Activated T-helper 2 cell treated with anti-CD3 and anti-CD28 coated beads, Interferon-gamma antibody, Interleukin-2, Interleukin-4, amounts not matched to agents 10 μg/mL and 5 μg/mL and 100 μg/mL, durations not matched to agents 14 hours and 24 hours and 36 hours (primary cell): ENCODE results near the gene KRT72. TPM values are rescaled to one million over a fixed set of nuclear protein-coding genes. Genes with fewer than 3 reads are reported as not detected.

Experiments
- DNase-seq: peaks from one replicate; pipeline ENCODE4 v3.0.0; 2021; ENCODE audit warnings: low spot score
- H3K27ac Mint-ChIP-seq: one replicate; pipeline ENCODE4 v1.8.0; 2021; ENCODE audit warnings: mixed read lengths
- H3K27me3 Mint-ChIP-seq: one replicate; pipeline ENCODE4 v1.8.0; 2021; ENCODE audit warnings: low read depth, mixed read lengths
- H3K36me3 Mint-ChIP-seq: one replicate; pipeline ENCODE4 v1.8.0; 2021; ENCODE audit warnings: low read depth, mixed read lengths
- H3K4me1 Mint-ChIP-seq: one replicate; pipeline ENCODE4 v1.8.0; 2021; ENCODE audit warnings: low read depth, mixed read lengths
- H3K4me3 Mint-ChIP-seq: one replicate; pipeline ENCODE4 v1.8.0; 2021; ENCODE audit warnings: low read depth, mild to moderate bottlenecking, moderate library complexity, mixed read lengths
- H3K9me3 Mint-ChIP-seq: one replicate; pipeline ENCODE4 v1.8.0; 2021; ENCODE audit warnings: mixed read lengths
- intact Hi-C: fragments of 100-400 bp; cut with micrococcal nuclease; formaldehyde crosslinking; loops from one replicate; pipeline ENCODE4 v1.15.1; 2023
- total RNA-seq: library from RNA; stranded (reverse); gene quantifications from 2 replicates; pipeline ENCODE4 v1.2.3, GENCODE V29; 2022

The KRT72 gene
- total RNA-seq, 1 donor from 2014 or later = not detected

DNA sequence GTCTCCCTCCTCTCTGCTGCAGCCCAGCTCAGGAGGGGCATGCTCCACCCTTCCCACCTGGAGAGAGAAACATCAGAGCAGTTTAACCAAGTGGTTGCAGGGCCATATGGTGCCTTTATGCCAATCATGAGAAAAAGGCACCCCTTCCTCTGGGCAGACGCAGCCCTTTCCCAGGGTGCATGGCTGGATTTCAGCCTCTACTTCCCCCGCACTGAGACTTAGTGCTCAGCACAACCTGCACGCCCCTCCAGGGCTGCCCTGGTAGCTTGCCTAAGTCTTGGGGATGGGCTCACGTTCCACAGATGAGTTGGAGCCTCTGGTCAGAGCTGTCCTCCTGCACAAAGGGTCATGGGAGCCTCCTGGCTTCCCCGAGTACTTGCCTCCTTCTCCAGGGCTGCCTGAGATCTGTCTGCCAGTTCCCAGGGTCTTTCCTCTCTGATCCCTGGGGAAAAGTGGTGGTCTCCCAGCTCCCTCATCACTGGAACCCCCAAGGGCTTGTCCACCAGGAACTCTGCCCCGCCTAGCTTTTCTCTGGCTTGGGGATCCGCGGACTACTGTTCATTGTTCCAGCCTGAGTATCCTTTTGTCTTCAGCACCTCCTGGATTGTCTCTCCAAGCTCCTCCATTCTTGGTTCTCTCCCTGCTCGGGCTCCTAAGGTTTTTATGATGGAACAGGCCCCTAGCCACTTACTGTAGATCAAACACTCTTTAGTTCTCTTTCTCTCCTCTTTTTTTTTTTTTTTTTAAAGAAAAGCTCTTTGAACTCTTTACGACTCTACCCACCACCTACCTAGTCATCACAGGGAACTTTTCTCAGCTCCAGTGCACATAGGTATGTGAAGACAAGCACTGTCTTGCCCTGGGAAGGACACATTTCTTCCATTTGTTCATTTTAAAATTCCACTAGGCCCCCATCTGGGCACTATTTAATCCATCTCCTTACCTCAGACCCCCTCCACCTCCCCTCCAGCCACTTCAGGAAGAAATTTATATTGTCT is 21.5 kb downstream of the KRT72 start:
- no peak overlapping the region for H3K4me3 Mint-ChIP-seq
- H3K36me3 Mint-ChIP-seq = no peaks in the 10 kb centered on the region
- intact Hi-C loops = loop anchor here (10.0 kb wide), 1 partner anchor 425 kb away; no protein-coding TSS in a partner anchor
- H3K4me1 Mint-ChIP-seq = peaks cover 9% of the 10 kb centered on the region
- DNase-seq = no peak
- H3K9me3 Mint-ChIP-seq = no peaks in the 10 kb centered on the region
- peaks cover 18% of the 10 kb centered on the region for H3K27me3 Mint-ChIP-seq
- no peak overlapping the region for H3K27ac Mint-ChIP-seq

DNA sequence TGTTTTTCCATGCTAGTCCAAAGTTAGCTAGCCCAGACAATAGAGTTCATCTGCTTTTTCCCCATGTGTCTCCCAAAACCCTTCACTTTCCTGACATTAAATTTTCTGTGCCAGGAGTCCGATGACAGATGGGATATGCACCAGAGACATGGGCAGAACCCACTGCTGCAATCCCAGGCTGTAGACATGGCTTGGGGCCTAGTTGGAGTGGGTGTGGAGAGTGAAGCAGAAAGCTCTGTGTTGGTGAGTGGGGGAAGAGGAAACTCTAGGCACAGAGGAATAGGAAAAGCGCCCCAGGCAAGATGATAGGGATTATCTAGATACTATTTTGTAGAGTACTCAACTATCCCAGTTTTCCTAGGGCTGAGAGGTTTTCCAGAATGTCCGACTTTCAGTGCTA is 22.8 kb downstream of the KRT72 start:
- intact Hi-C loops = no loop called here
- Mint-ChIP-seq H3K27ac (no peak overlapping the region), H3K9me3 (no peaks in the 10 kb centered on the region), H3K4me1 (peaks cover 9% of the 10 kb centered on the region), H3K4me3 (no peak overlapping the region), H3K27me3 (peaks cover 18% of the 10 kb centered on the region), H3K36me3 (no peaks in the 10 kb centered on the region)
- no peak for DNase-seq

DNA sequence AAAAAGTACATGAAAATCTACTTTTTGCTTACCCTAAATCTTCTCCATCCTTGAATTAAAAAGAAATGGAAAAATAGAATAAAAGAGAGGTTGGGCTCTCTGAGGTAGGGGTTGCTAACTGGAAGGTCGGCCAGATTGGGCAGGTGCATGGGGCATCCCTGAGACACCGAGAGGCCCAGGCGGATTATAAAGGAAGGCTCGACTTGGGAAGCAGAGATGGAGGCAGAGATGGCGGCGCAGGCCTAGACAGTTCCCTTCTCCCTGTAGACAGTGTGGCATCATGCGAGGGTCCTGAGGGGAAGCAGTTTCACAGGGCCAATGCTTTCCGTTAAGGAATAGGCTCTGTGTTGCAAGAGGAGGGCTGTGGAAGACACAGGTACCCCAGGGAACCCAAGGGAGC is 23.9 kb downstream of the KRT72 start:
- Mint-ChIP-seq H3K27me3 (peaks cover 18% of the 10 kb centered on the region), H3K4me3 (no peak overlapping the region), H3K4me1 (peaks cover 3% of the 10 kb centered on the region), H3K36me3 (no peaks in the 10 kb centered on the region), H3K9me3 (no peaks in the 10 kb centered on the region), H3K27ac (no peak overlapping the region)
- no peak for DNase-seq
- intact Hi-C loops = no loop called here

DNA sequence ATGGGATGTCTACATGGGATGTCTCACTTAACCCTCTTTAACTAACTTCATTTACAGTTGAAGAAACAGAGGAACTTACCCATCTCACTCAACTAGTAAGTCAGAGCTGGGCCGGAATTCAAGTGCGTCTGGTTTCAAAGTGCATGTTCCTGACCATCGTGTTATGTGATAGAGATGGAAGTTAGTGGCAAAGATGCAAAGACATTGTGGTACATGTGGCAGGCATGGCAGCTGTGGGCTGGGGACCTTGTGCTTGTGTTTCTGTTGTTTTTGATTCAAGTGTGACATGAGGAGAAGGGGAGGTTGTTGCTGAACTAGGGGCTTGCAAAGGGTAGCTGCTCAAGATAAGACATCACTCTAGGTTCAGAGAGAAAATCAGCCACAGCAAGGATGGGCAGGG is 25.3 kb downstream of the KRT72 start:
- peaks cover 12% of the 10 kb centered on the region for H3K27me3 Mint-ChIP-seq
- H3K4me1 Mint-ChIP-seq = peaks cover 3% of the 10 kb centered on the region

DNA sequence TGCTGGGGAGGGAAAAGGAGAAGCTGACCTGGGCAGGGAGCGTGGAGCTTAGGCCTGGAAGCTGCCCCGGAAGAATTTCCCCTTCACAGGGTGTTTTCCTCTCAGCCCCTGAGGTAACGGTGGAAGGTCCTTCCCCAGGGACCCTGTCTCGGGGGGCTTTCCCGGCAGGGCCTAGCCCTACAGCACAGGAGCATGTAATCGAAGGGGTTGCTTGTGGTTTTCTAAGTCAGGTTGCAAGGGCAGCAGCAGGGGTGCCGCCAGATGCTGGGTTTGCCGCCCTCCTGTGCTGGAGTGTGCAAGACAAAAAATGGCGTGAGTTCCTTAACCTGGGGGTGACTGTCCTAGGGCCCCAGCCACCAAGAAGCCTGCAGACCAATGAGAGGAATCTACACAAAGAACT is 26.0 kb downstream of the KRT72 start:
- intact Hi-C loops = no loop called here
- Mint-ChIP-seq H3K27ac (no peak overlapping the region), H3K9me3 (no peaks in the 10 kb centered on the region), H3K36me3 (no peaks in the 10 kb centered on the region), H3K4me3 (no peak overlapping the region), H3K4me1 (no peaks in the 10 kb centered on the region), H3K27me3 (peaks cover 12% of the 10 kb centered on the region)
- no peak for DNase-seq

More for the DNA sequence above, 25.3 kb downstream of the KRT72 start:
- intact Hi-C loops = no loop called here
- Mint-ChIP-seq H3K27ac (no peak overlapping the region), H3K36me3 (no peaks in the 10 kb centered on the region), H3K4me3 (no peak overlapping the region), H3K9me3 (no peaks in the 10 kb centered on the region)
- no peak for DNase-seq

DNA sequence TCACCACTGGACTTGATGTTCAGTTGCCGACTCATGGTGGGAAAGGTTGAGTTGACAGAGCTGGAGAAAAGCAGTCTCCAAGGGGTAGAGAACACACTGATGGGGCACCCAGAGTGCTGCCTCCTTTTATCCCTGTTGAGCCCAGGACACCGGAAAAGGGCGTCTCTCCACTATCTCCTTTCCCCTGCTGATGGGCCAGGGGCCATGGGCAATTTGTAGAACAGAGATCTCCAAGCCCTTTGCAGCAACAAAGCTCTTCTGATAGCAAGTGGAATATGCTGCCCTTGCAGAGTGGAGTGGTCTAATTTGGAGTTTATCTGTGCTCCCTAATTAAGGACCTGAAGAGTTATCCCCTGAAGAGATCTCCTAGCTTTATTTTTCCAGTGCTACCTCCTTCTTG is 27.5 kb downstream of the KRT72 start, which contains the start of gene KRT74:
Gene KRT74 (minus strand): TSS at position 101 of the 400 bp plus-strand sequence. CDS start 66 bp downstream, at position 35.
- Mint-ChIP-seq H3K4me1 (no peaks in the 10 kb centered on the region), H3K27me3 (peaks cover 8% of the 10 kb centered on the region), H3K36me3 (no peaks in the 10 kb centered on the region), H3K27ac (no peak within 1 kb of the TSS), H3K4me3 (no peak within 1 kb of the TSS), H3K9me3 (no peaks in the 10 kb centered on the region)
- DNase-seq = no peak
- intact Hi-C loops = no loop called here

DNA sequence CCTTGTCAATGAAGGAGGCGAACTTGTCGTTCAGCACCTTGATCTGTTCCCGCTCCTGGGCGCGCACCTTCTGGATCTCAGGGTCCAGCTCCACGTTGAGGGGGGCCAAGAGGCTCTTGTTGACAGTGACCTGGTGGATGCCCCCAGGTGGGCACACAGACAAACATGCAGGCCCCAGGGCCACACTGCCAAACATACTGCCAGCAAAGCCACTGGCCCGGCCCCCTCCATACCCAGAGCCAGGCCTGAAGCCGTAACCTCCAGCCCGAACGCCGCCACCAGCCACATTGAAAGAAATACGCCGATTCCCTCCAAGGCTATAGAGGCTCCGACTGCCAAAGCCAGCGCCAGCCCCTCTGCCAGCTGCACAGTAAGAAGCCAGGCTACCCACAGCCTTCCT is 28.0 kb downstream of the KRT72 start:
- H3K4me1 Mint-ChIP-seq = no peaks in the 10 kb centered on the region
- H3K4me3 Mint-ChIP-seq = no peak overlapping the region
- H3K36me3 Mint-ChIP-seq = no peaks in the 10 kb centered on the region
- H3K27ac Mint-ChIP-seq = no peak overlapping the region
- DNase-seq = no peak
- H3K27me3 Mint-ChIP-seq = peaks cover 8% of the 10 kb centered on the region
- no peaks in the 10 kb centered on the region for H3K9me3 Mint-ChIP-seq
- intact Hi-C loops = no loop called here

DNA sequence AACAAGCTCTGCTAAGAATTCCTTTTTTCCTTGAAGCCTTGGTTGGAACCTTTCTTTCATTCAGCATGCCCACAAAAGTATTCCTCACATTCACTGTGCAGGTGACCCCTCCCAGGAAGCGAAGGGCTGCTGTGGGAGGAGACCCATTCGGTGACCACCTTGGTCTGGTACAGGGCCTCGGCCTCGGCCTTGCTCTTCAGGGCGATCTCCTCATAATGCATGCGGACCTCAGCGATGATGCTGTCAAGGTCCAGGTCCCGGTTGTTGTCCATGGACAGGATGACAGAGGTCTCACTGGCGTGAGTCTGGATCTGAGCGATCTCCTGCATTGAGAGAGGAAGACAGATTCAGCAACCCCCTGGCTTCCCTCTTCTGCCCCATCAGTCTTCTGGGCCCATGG is 30.8 kb downstream of the KRT72 start:
- intact Hi-C loops = no loop called here

DNA sequence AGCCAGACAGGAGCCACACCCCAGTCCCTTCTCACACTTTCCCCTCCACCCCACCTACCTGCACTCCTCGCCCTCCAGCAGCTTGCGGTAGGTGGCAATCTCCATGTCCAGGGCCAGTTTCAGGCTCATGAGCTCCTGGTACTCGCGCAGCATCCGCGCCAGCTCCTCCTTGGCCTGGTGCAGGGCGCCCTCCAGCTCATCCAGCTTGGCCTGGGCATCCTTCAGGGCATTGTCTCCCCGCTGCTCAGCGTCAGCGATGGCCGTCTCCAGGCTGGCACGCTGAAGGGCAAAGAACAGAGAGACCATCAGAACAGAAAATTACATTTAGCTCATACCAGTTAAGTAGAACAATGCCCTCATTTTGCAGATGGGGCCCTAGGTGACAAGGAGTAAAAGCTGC is 33.2 kb downstream of the KRT72 start:
- H3K4me1 Mint-ChIP-seq = no peaks in the 10 kb centered on the region
- intact Hi-C loops = no loop called here
- H3K4me3 Mint-ChIP-seq = no peak overlapping the region
- DNase-seq = no peak
- no peaks in the 10 kb centered on the region for H3K36me3 Mint-ChIP-seq
- no peaks in the 10 kb centered on the region for H3K9me3 Mint-ChIP-seq
- H3K27me3 Mint-ChIP-seq = peaks cover 11% of the 10 kb centered on the region
- no peak overlapping the region for H3K27ac Mint-ChIP-seq

More for the DNA sequence above, 30.8 kb downstream of the KRT72 start:
- Mint-ChIP-seq H3K27me3 (peaks cover 3% of the 10 kb centered on the region), H3K9me3 (no peaks in the 10 kb centered on the region), H3K36me3 (no peaks in the 10 kb centered on the region), H3K4me3 (no peak overlapping the region), H3K27ac (no peak overlapping the region), H3K4me1 (no peaks in the 10 kb centered on the region)
- no peak for DNase-seq

DNA sequence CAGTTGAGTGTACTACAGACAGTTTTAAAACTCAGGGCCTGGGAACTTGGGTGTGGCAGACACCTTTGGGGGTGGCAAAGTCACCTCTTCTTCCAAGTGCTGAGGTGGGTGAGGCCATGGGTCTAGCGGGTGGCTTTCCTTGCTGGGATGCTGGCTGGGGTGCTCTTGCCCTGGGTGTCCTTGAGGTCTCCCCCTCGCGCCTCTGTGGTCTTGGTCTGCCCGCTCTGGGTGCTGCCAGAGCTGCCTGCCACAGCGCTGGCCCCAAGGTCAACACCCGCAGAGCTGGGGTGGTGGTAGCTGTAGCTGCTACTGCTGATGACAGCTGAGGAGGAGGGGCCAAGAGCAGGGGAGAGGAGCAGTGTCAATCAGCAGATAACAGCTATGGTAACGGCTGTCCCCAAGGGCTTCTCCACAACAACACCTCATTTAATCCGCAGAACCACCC is 34.4 kb downstream of the KRT72 start:
- no peaks in the 10 kb centered on the region for H3K36me3 Mint-ChIP-seq
- no peak overlapping the region for H3K4me3 Mint-ChIP-seq
- intact Hi-C loops = no loop called here
- no peak for DNase-seq
- no peaks in the 10 kb centered on the region for H3K9me3 Mint-ChIP-seq
- no peak overlapping the region for H3K27ac Mint-ChIP-seq
- H3K27me3 Mint-ChIP-seq = peaks cover 11% of the 10 kb centered on the region
- H3K4me1 Mint-ChIP-seq = no peaks in the 10 kb centered on the region

DNA sequence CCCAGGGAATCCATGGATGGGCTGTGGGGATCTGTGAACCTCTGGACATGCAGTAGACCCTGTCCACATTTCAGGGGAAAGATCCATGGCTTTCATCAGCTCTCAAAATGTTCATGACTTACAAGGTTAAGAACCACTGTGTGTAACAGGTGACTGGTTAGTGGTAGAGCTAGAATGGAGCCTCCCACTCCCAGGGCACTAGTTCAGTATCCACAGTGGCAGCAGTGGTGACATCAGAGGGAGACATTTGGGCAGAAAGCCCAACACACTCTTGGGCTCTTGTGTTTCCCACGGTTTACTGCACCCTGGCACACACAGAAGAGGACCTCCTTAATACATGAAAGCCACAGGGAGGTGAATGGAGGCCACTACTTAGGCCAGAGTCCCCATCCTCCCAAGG is 36.7 kb downstream of the KRT72 start:
- Mint-ChIP-seq H3K4me1 (no peaks in the 10 kb centered on the region), H3K9me3 (no peaks in the 10 kb centered on the region), H3K27ac (no peak overlapping the region), H3K4me3 (no peak overlapping the region), H3K27me3 (peaks cover 15% of the 10 kb centered on the region), H3K36me3 (no peaks in the 10 kb centered on the region)
- no peak for DNase-seq
- intact Hi-C loops = no loop called here

DNA sequence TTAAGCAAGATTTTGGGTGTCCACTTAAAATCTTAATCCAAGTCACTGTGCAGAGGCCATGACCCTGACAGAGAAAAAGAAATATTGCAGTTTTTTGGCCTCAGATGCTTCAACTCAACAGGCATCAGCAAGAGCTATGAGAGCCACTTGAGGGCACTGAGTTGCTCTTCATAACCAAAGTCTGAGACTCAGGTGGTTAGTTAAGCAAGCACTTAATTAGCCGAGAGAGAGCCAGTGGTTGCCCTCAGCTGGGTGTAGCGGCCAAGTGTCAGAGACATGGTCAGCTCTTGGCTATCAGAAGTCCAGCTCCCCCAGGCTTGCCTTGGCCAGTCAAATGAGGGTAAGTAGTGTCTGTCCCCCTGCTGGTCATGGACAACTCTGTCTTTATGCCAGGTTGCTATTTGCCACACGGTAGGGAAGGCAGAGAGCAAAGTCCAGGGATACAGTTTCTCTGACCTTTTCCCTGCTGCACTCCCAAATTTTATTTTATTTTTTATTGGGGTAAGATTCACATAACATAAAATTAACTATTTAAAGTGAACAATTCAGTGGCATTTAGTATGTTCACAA is 39.3 kb downstream of the KRT72 start:
- H3K27me3 Mint-ChIP-seq = peaks cover 15% of the 10 kb centered on the region
- no peaks in the 10 kb centered on the region for H3K4me1 Mint-ChIP-seq
- no peak overlapping the region for H3K4me3 Mint-ChIP-seq
- H3K9me3 Mint-ChIP-seq = no peaks in the 10 kb centered on the region
- no peaks in the 10 kb centered on the region for H3K36me3 Mint-ChIP-seq
- DNase-seq = no peak
- intact Hi-C loops = no loop called here
- no peak overlapping the region for H3K27ac Mint-ChIP-seq

DNA sequence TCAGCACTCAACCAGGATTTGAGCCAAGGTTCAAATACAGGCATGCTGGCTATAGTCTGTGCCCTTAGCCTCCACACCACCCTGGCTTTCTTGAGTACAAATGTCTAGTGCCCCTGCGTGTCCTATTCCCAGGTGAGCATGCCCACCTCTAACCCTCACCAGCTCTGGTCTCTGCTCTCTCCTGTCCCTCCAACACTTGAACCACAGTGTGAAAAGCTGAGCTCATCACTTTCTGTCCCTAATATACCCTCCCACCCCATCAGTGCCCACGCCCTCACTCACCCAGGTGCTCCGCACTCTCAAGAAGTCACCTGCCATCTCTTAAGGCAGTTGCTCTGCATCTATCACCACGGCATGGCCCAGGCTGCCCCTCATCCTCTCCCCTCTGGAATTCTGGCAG is 41.3 kb downstream of the KRT72 start:
- DNase-seq = no peak
- no peak overlapping the region for H3K27ac Mint-ChIP-seq
- no peaks in the 10 kb centered on the region for H3K9me3 Mint-ChIP-seq
- no peaks in the 10 kb centered on the region for H3K36me3 Mint-ChIP-seq
- H3K27me3 Mint-ChIP-seq = peaks cover 9% of the 10 kb centered on the region
- no peak overlapping the region for H3K4me3 Mint-ChIP-seq
- intact Hi-C loops = no loop called here
- no peaks in the 10 kb centered on the region for H3K4me1 Mint-ChIP-seq
